MM.1S (cell line): ENCODE data around the gene PTPRD.

ENCODE experiments used
- EZH2 ChIP-seq: fragments of 300-600 bp; sonication (generic); optimal IDR thresholded peaks from 2 replicates; pipeline ENCODE3; 2017; ENCODE audit warnings: low read depth, mild to moderate bottlenecking, antibody characterized with exemption, low read length, mixed read lengths
- TF ChIP-seq, protein P1 (sequence below): fragments of 300-600 bp; sonication (generic); IDR thresholded peaks from 2 replicates; pipeline ENCODE4 v1.5.1; 2016; ENCODE audit warnings: antibody characterized with exemption, low read length, mixed read lengths

DNA sequence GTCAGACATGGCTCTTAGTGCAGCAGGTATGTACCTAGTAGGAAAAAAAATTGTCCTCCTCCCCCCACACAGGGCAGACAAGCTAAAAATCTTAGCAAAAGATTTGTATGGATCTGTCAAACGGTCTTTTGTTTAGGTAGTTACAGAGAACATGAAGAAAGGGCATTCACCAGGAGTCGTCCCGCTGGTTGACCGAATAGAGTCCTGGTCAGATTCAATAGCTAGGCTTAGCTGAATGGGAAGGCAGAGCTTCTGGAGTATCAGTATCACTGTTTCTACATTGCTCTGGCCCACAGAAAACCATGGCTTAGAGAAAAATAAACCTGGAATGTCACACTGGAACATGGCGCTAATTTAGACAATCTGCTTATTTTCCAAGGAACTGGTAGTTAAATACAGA lies 642.3 kb downstream of the PTPRD start:
- TF ChIP-seq, protein P1, sequence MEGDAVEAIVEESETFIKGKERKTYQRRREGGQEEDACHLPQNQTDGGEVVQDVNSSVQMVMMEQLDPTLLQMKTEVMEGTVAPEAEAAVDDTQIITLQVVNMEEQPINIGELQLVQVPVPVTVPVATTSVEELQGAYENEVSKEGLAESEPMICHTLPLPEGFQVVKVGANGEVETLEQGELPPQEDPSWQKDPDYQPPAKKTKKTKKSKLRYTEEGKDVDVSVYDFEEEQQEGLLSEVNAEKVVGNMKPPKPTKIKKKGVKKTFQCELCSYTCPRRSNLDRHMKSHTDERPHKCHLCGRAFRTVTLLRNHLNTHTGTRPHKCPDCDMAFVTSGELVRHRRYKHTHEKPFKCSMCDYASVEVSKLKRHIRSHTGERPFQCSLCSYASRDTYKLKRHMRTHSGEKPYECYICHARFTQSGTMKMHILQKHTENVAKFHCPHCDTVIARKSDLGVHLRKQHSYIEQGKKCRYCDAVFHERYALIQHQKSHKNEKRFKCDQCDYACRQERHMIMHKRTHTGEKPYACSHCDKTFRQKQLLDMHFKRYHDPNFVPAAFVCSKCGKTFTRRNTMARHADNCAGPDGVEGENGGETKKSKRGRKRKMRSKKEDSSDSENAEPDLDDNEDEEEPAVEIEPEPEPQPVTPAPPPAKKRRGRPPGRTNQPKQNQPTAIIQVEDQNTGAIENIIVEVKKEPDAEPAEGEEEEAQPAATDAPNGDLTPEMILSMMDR = no peak
- no peak for TF ChIP-seq EZH2
